H1 (cell line): Measurements from ENCODE around the gene FAM50A. TPM values are rescaled to one million over a fixed set of nuclear protein-coding genes. Genes with fewer than 3 reads are reported as not detected.

Source experiments
- EGR1 ChIP-seq: IDR thresholded peaks from 2 replicates; pipeline ENCODE4 v1.6.1; 2011; ENCODE audit warnings: low read depth, low read length, borderline replicate concordance
- HDAC2 ChIP-seq, 2 experiments: fragments of 300-600 bp in 1 of 2; sonication (generic) in 1 of 2; IDR thresholded peaks; 2 replicates each; pipeline ENCODE4 v1.6.1; 2011 to 2012; ENCODE audit warnings: low read depth in 2 of 2, low read length in 2 of 2, mild to moderate bottlenecking in 2 of 2, moderate library complexity in 2 of 2, borderline replicate concordance in 1 of 2, inconsistent platforms in 1 of 2
- SP2 ChIP-seq: IDR thresholded peaks from 2 replicates; pipeline ENCODE4 v1.6.1; 2012; ENCODE audit warnings: mild to moderate bottlenecking, low read length, inconsistent platforms
- polyA plus RNA-seq, 7 experiments: library from polyadenylated mRNA; depleted of rRNA in 3 of 7; stranded (reverse) in 5 of 7; unstranded in 2 of 7; fragments of >200 nt in 5 of 7; fragments of 200-250 nt in 2 of 7; gene quantifications; 1 replicate in 5 of 7; 2 replicates in 1 of 7; 4 replicates in 1 of 7; pipeline versions ENCODE4 v1.2.1 to v1.2.3, GENCODE V29; 2011 to 2013; ENCODE audit warnings: missing spikeins in 2 of 7, mixed read lengths in 2 of 7
- total RNA-seq: library from RNA; stranded (reverse); fragmentation: NEBNext Ultra II Directional; extraction: Animal tissue kit (Norgen Biotek cat#: 25700); gene quantifications from 2 replicates; pipeline ENCODE4 v1.2.1, GENCODE V29; 2021
- TF ChIP-seq, protein P1 (sequence below), 3 experiments: IDR thresholded peaks; 1 replicate in 2 of 3; 2 replicates in 1 of 3; pipeline versions ENCODE4 v1.5.1 to v1.6.1; 2011; ENCODE audit warnings: low read length in 3 of 3, mild to moderate bottlenecking in 3 of 3, inconsistent platforms in 2 of 3, low read depth in 1 of 3, moderate library complexity in 1 of 3; ENCODE audit not compliant: insufficient read depth in 1 of 3; ENCODE audit errors: control extremely low read depth in 1 of 3

The FAM50A gene
- total and polyA plus RNA-seq, 2 of the 8 experiments (the other 6 are each of a cell fraction or from before 2014, with no cell fraction given): 30.7 to 48.7 TPM

DNA sequence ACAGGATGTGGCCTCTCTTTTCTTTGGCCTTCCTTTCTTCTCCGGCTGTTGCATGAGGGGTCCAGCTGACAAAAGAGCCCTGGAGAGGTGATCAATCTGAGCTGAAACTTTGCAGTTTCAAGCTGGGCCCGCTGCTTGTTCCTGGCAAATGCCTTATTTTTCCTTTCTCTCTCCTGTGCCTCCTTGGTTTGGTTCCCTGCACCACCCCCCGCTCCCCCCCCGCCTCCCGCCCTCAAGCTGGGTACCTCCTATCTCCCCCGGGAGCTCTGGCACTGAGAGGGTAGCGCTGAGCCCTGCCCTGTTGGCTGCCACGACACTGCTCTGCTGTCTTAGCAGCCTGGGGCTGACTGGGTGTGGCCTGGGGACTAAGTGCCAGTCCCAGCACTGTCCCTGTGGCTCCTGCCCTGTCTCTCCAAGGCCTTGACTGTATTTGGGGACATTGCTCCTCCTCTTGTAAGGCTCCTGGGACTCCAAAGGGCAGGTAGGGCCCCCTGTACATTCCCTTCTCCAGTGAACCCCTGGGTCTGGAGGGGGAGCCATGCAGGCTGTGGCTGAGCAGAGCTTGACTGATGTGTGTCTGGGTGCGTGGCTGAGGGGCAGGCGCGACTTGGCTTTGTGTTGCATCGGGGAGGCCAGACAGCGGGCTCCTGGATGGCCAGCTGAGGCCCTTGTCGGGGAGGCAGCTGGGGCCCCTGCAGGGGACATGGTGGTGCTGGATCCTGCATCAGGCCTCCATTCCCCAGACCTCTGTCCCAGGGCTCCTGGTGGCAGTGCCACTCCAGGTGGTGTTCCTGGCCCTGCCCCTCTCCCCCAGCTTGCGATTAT lies 15.2 kb downstream of the FAM50A start (continued):
- TF ChIP-seq, protein P1, sequence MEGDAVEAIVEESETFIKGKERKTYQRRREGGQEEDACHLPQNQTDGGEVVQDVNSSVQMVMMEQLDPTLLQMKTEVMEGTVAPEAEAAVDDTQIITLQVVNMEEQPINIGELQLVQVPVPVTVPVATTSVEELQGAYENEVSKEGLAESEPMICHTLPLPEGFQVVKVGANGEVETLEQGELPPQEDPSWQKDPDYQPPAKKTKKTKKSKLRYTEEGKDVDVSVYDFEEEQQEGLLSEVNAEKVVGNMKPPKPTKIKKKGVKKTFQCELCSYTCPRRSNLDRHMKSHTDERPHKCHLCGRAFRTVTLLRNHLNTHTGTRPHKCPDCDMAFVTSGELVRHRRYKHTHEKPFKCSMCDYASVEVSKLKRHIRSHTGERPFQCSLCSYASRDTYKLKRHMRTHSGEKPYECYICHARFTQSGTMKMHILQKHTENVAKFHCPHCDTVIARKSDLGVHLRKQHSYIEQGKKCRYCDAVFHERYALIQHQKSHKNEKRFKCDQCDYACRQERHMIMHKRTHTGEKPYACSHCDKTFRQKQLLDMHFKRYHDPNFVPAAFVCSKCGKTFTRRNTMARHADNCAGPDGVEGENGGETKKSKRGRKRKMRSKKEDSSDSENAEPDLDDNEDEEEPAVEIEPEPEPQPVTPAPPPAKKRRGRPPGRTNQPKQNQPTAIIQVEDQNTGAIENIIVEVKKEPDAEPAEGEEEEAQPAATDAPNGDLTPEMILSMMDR (IDR thresholded peaks at IDR 0.05; ENCODE audit: control extremely low read depth in 1 of 3, insufficient read depth in 1 of 3, low read depth in 1 of 3, low read length in 3 of 3): no peak
- TF ChIP-seq EGR1 (no peak), HDAC2 (IDR thresholded peaks at IDR 0.05; ENCODE audit: borderline replicate concordance in 1 of 2, low read depth in 2 of 2, low read length in 2 of 2) (no peak), SP2 (no peak)
